K562 (cell line): ENCODE data around the gene MTTP. TPM values are rescaled to one million over a fixed set of nuclear protein-coding genes. Genes with fewer than 3 reads are reported as not detected.

Source experiments
- ERF ChIP-seq: fragments of 450-650 bp; formaldehyde crosslinking; IDR thresholded peaks from 2 replicates; pipeline ENCODE4 v1.4.0; 2020; ENCODE audit warnings: mild to moderate bottlenecking, mixed read lengths
- ESRRB ChIP-seq: fragments of 250-450 bp; sonication (Bioruptor Pico); IDR thresholded peaks from 2 replicates; pipeline ENCODE4 v1.5.0; 2020; ENCODE audit warnings: mild to moderate bottlenecking, moderate library complexity, borderline replicate concordance
- RBM15 ChIP-seq: fragments of 200-400 bp; formaldehyde crosslinking; IDR thresholded peaks from 2 replicates; pipeline ENCODE4 v1.6.1; 2018; ENCODE audit warnings: mild to moderate bottlenecking, low read length, moderate library complexity; ENCODE audit not compliant: insufficient read depth
- RCOR1 ChIP-seq, 2 experiments: IDR thresholded peaks; 2 replicates each; pipeline ENCODE4 v1.6.1; 2012; ENCODE audit warnings: low read depth in 2 of 2, low read length in 2 of 2, borderline replicate concordance in 1 of 2, improper control_type of control experiment in 1 of 2
- SMARCA5 ChIP-seq: fragments of 450-650 bp; IDR thresholded peaks from 2 replicates; pipeline ENCODE4 v1.6.1; 2016
- TEAD4 ChIP-seq, 2 experiments: sonication (generic) in 1 of 2; formaldehyde crosslinking in 1 of 2; IDR thresholded peaks; 2 replicates each; pipeline versions ENCODE4 v1.6.1 to v1.8.0; 2012 to 2022; ENCODE audit warnings: borderline replicate concordance in 1 of 2, inconsistent platforms in 1 of 2, low read length in 1 of 2, mild to moderate bottlenecking in 1 of 2, missing genetic modification reagents in 1 of 2
- ZFP36 ChIP-seq: fragments of 150-350 bp; IDR thresholded peaks from 2 replicates; pipeline ENCODE4 v1.6.1; 2018; ENCODE audit warnings: low read length, low read depth; ENCODE audit not compliant: partially characterized antibody
- ZNF134 ChIP-seq: fragments of 250-450 bp; sonication (Bioruptor Pico); conservative IDR thresholded peaks from 2 replicates; pipeline ENCODE4 v1.4.0; 2020
- ZNF174 ChIP-seq: fragments of 250-450 bp; sonication (Bioruptor Pico); IDR thresholded peaks from 2 replicates; pipeline ENCODE4 v1.4.0; 2020; ENCODE audit warnings: mild to moderate bottlenecking
- ZNF184 ChIP-seq: sonication (generic); formaldehyde crosslinking; IDR thresholded peaks from 2 replicates; pipeline ENCODE4 v1.5.0; 2020; ENCODE audit warnings: missing genetic modification reagents
- ZNF644 ChIP-seq: fragments of 200-800 bp; sonication (Bioruptor generic); IDR thresholded peaks from 2 replicates; pipeline ENCODE4 v1.6.1; 2016; ENCODE audit warnings: low read depth, missing genetic modification characterization, missing compliant biosample characterization
- polyA plus RNA-seq, 8 experiments: library from polyadenylated mRNA; depleted of rRNA in 4 of 8; stranded (reverse) in 5 of 8; unstranded in 3 of 8; fragments of >200 nt; fragmentation: Nextera tagmentation in 2 of 8; fragmentation: Illumina TruSeq in 1 of 8; extraction: Ambion mirVana in 2 of 8; extraction: Trizol in 1 of 8; gene quantifications; 2 replicates each; pipeline versions ENCODE4 v1.2.1 to v1.2.3, GENCODE V29; 2011 to 2014; ENCODE audit warnings: inconsistent platforms in 1 of 8, missing spikeins in 1 of 8
- total RNA-seq, 7 experiments: library from RNA; depleted of rRNA in 6 of 7; stranded (reverse); fragments of >200 nt in 6 of 7; fragmentation: Illumina TruSeq in 2 of 7; extraction: Trizol in 2 of 7; gene quantifications; 2 replicates each; pipeline versions ENCODE4 v1.2.1 to v1.2.3, GENCODE V29; 2011 to 2021; ENCODE audit warnings: low replicate concordance in 1 of 7
- TF ChIP-seq, protein P1 (sequence below): fragments of 450-650 bp; formaldehyde crosslinking; IDR thresholded peaks from 2 replicates; pipeline ENCODE4 v1.4.0; 2020; ENCODE audit warnings: mild to moderate bottlenecking
- TF ChIP-seq, protein P2 (sequence below): fragments of 450-650 bp; IDR thresholded peaks from 2 replicates; pipeline ENCODE4 v1.6.1; 2018; ENCODE audit warnings: mild to moderate bottlenecking, low read depth; ENCODE audit not compliant: partially characterized antibody
- TF ChIP-seq, protein P3 (sequence below): fragments of 200-800 bp; sonication (Bioruptor generic); IDR thresholded peaks from 2 replicates; pipeline ENCODE4 v1.6.1; 2017; ENCODE audit warnings: missing genetic modification characterization, missing compliant biosample characterization
- TF ChIP-seq, protein P4 (sequence below): fragments of 450-650 bp; IDR thresholded peaks from 2 replicates; pipeline ENCODE4 v1.6.1; 2014; ENCODE audit warnings: low read depth, mild to moderate bottlenecking, moderate library complexity, borderline replicate concordance
- TF ChIP-seq, protein P5 (sequence below), 2 experiments: fragments of 450-650 bp; IDR thresholded peaks; 2 replicates each; pipeline ENCODE4 v1.6.1; 2016
- TF ChIP-seq, protein P6 (sequence below): sonication (generic); formaldehyde crosslinking; IDR thresholded peaks from 2 replicates; pipeline ENCODE4 v1.8.0; 2022; ENCODE audit warnings: mild to moderate bottlenecking, missing genetic modification reagents

Gene MTTP
- total and polyA plus RNA-seq, 9 of the 15 experiments (the other 6 are each of a cell fraction or from before 2014, with no cell fraction given): 0.01 to 0.29 (median 0.04) TPM; not detected in 2

DNA sequence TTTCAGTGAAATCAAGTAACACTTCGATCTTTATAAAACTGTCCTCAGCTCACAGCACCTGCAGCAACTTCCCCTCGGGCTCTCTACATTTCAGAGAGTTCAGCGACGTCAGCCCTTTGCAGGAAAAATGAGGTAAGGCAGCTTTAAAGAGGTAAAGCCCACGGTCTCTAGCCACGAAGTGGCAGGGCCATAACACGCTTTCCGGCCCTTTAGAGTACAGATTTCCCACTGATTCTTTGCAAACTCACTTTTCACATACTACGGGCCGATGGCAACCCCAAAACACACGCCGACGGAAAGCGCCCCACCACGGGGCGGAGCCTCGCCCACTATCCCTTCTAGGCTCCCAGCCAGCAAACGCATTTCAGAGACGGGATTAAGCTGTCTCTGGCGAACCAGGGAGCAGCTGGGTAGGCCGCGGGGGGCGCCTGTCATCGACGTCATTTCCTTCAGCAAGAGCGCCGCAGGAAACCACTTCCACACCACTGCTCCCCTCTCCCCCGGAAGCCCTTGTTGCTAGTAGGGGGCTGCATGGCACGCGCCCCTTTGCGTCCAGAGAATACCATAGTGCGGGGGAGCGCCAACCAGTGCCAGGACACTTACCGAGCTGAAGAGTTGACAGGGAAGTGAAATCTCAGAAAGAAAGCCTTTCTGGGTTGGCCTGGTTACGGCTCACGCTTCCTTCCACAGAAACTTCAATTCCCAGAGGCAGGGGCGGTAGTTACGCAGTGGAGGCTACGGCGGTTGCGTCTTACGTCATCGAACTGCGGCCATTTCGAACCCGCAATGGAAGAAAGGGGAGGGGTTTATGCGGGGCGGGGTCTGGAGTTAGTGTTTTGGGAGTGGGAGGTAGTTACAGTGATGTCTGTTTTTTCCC is 11.1 kb upstream of the MTTP start, which contains the start of gene TRMT10A (continued):
- TF ChIP-seq, protein P1, sequence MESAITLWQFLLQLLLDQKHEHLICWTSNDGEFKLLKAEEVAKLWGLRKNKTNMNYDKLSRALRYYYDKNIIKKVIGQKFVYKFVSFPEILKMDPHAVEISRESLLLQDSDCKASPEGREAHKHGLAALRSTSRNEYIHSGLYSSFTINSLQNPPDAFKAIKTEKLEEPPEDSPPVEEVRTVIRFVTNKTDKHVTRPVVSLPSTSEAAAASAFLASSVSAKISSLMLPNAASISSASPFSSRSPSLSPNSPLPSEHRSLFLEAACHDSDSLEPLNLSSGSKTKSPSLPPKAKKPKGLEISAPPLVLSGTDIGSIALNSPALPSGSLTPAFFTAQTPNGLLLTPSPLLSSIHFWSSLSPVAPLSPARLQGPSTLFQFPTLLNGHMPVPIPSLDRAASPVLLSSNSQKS (CRISPR knock-in tag): no peak
- TF ChIP-seq ZNF184 (CRISPR knock-in tag) (no peak), RBM15 (no peak), RCOR1 (IDR thresholded peaks at IDR 0.05; ENCODE audit: borderline replicate concordance in 1 of 2, low read depth in 2 of 2, low read length in 2 of 2) (0 out of 4 replicates have a peak, but pooled peaks of 1 of the 2 experiments have one; percentile 12), TEAD4 (IDR thresholded peaks at IDR 0.05; ENCODE audit: low read length) (no peak; the same call in 1 of the 2 replicates), TEAD4 (CRISPR knock-in tag; IDR thresholded peaks at IDR 0.05; ENCODE audit: borderline replicate concordance) (no peak), ERF (CRISPR knock-in tag) (no peak), ESRRB (no peak), ZFP36 (no peak), ZNF174 (CRISPR knock-in tag) (no peak), SMARCA5 (no peak), ZNF644 (tag) (0 out of 2 replicates have a peak, but pooled peaks have one; percentile 53), ZNF134 (CRISPR knock-in tag) (no peak)
- TF ChIP-seq, protein P2, sequence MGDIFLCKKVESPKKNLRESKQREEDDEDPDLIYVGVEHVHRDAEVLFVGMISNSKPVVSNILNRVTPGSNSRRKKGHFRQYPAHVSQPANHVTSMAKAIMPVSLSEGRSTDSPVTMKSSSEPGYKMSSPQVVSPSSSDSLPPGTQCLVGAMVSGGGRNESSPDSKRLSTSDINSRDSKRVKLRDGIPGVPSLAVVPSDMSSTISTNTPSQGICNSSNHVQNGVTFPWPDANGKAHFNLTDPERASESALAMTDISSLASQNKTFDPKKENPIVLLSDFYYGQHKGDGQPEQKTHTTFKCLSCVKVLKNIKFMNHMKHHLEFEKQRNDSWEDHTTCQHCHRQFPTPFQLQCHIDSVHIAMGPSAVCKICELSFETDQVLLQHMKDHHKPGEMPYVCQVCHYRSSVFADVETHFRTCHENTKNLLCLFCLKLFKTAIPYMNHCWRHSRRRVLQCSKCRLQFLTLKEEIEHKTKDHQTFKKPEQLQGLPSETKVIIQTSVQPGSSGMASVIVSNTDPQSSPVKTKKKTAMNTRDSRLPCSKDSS: no peak
- TF ChIP-seq, protein P3, sequence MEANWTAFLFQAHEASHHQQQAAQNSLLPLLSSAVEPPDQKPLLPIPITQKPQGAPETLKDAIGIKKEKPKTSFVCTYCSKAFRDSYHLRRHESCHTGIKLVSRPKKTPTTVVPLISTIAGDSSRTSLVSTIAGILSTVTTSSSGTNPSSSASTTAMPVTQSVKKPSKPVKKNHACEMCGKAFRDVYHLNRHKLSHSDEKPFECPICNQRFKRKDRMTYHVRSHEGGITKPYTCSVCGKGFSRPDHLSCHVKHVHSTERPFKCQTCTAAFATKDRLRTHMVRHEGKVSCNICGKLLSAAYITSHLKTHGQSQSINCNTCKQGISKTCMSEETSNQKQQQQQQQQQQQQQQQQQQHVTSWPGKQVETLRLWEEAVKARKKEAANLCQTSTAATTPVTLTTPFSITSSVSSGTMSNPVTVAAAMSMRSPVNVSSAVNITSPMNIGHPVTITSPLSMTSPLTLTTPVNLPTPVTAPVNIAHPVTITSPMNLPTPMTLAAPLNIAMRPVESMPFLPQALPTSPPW (CRISPR knock-in tag): peak; percentile 89
- TF ChIP-seq, protein P4, sequence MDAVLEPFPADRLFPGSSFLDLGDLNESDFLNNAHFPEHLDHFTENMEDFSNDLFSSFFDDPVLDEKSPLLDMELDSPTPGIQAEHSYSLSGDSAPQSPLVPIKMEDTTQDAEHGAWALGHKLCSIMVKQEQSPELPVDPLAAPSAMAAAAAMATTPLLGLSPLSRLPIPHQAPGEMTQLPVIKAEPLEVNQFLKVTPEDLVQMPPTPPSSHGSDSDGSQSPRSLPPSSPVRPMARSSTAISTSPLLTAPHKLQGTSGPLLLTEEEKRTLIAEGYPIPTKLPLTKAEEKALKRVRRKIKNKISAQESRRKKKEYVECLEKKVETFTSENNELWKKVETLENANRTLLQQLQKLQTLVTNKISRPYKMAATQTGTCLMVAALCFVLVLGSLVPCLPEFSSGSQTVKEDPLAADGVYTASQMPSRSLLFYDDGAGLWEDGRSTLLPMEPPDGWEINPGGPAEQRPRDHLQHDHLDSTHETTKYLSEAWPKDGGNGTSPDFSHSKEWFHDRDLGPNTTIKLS: peak; percentile 92
- TF ChIP-seq, protein P5, sequence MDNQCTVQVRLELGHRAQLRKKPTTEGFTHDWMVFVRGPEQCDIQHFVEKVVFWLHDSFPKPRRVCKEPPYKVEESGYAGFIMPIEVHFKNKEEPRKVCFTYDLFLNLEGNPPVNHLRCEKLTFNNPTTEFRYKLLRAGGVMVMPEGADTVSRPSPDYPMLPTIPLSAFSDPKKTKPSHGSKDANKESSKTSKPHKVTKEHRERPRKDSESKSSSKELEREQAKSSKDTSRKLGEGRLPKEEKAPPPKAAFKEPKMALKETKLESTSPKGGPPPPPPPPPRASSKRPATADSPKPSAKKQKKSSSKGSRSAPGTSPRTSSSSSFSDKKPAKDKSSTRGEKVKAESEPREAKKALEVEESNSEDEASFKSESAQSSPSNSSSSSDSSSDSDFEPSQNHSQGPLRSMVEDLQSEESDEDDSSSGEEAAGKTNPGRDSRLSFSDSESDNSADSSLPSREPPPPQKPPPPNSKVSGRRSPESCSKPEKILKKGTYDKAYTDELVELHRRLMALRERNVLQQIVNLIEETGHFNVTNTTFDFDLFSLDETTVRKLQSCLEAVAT (IDR thresholded peaks at IDR 0.05): no peak
- TF ChIP-seq, protein P6, sequence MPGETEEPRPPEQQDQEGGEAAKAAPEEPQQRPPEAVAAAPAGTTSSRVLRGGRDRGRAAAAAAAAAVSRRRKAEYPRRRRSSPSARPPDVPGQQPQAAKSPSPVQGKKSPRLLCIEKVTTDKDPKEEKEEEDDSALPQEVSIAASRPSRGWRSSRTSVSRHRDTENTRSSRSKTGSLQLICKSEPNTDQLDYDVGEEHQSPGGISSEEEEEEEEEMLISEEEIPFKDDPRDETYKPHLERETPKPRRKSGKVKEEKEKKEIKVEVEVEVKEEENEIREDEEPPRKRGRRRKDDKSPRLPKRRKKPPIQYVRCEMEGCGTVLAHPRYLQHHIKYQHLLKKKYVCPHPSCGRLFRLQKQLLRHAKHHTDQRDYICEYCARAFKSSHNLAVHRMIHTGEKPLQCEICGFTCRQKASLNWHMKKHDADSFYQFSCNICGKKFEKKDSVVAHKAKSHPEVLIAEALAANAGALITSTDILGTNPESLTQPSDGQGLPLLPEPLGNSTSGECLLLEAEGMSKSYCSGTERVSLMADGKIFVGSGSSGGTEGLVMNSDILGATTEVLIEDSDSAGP (CRISPR knock-in tag): peak; percentile 58; the same call in 1 of the 2 replicates
